ENCODE results near the gene PLCB4. TPM values are rescaled to one million over a fixed set of nuclear protein-coding genes. Genes with fewer than 3 reads are reported as not detected.

The PLCB4 gene
- total and polyA plus RNA-seq, 2 donors (not counting 1 experiment from before 2014, with no cell fraction given): 7.3 to 13.7 TPM

- Histone ChIP-seq H2AFZ (ENCODE audit: low read length) (no peak overlapping the region), H3K4me1 (ENCODE audit: control insufficient read depth, extremely low read depth, insufficient read depth, low read length) (no peaks in the 10 kb centered on the region), H3K9me3 (ENCODE audit: control insufficient read depth, insufficient read depth, low read depth, low read length) (no peaks in the 10 kb centered on the region), H3K9ac (ENCODE audit: insufficient read depth, low read length) (no peak overlapping the region), H3K4me2 (ENCODE audit: extremely low read depth, insufficient read depth, low read length) (no peak overlapping the region), H3K4me3 (replicated peaks in 1 of 4; ENCODE audit: control extremely low read depth in 1 of 4, insufficient read depth in 1 of 4, low read depth in 3 of 4, low read length in 4 of 4) (no peak overlapping the region), H3K36me3 (ENCODE audit: control insufficient read depth, insufficient read depth, low read length) (no peaks in the 10 kb centered on the region), H4K20me1 (ENCODE audit: control insufficient read depth, extremely low read depth, insufficient read depth, low read length) (no peaks in the 10 kb centered on the region), H3K79me2 (ENCODE audit: control insufficient read depth, insufficient read depth, low read length) (no peaks in the 10 kb centered on the region), H3K27me3 (ENCODE audit: control insufficient read depth, insufficient read depth, low read length) (no peaks in the 10 kb centered on the region), H3K27ac (ENCODE audit: insufficient read depth, low read length) (no peak overlapping the region)
- DNase-seq (ENCODE audit: low read depth in 2 of 2): no peak
- TF ChIP-seq EZH2 (IDR thresholded peaks at IDR 0.05; ENCODE audit: low read length, missing control alignments) (no peak), CTCF (conservative IDR thresholded peaks at IDR 0.05 in 1 of 2, IDR thresholded peaks at IDR 0.05 in 1 of 2; ENCODE audit: low read depth in 1 of 2, low read length in 2 of 2) (no peak)
Observed at GRCh38 chr20:9332791-9333479, 264.0 kb downstream of the PLCB4 start.

GRCh38 chr20:9334866-9335265 lies 266.0 kb downstream of the PLCB4 start:
- Histone ChIP-seq H4K20me1 (ENCODE audit: control insufficient read depth, extremely low read depth, insufficient read depth, low read length) (no peaks in the 10 kb centered on the region), H3K79me2 (ENCODE audit: control insufficient read depth, insufficient read depth, low read length) (no peaks in the 10 kb centered on the region), H2AFZ (ENCODE audit: low read length) (no peak overlapping the region), H3K9ac (ENCODE audit: insufficient read depth, low read length) (no peak overlapping the region), H3K9me3 (ENCODE audit: control insufficient read depth, insufficient read depth, low read depth, low read length) (no peaks in the 10 kb centered on the region), H3K27me3 (ENCODE audit: control insufficient read depth, insufficient read depth, low read length) (no peaks in the 10 kb centered on the region), H3K36me3 (ENCODE audit: control insufficient read depth, insufficient read depth, low read length) (no peaks in the 10 kb centered on the region), H3K27ac (ENCODE audit: insufficient read depth, low read length) (no peak overlapping the region), H3K4me3 (replicated peaks in 1 of 4; ENCODE audit: control extremely low read depth in 1 of 4, insufficient read depth in 1 of 4, low read depth in 3 of 4, low read length in 4 of 4) (no peak overlapping the region), H3K4me2 (ENCODE audit: extremely low read depth, insufficient read depth, low read length) (no peak overlapping the region), H3K4me1 (ENCODE audit: control insufficient read depth, extremely low read depth, insufficient read depth, low read length) (no peaks in the 10 kb centered on the region)
- TF ChIP-seq EZH2 (IDR thresholded peaks at IDR 0.05; ENCODE audit: low read length, missing control alignments): no peak
- TF ChIP-seq CTCF (conservative IDR thresholded peaks at IDR 0.05 in 1 of 2, IDR thresholded peaks at IDR 0.05 in 1 of 2; ENCODE audit: low read depth in 1 of 2, low read length in 2 of 2): no peak
- no peak for DNase-seq (ENCODE audit: low read depth in 2 of 2)

GRCh38 chr20:9338101-9338500 lies 269.2 kb downstream of the PLCB4 start:
- TF ChIP-seq CTCF (conservative IDR thresholded peaks at IDR 0.05 in 1 of 2, IDR thresholded peaks at IDR 0.05 in 1 of 2; ENCODE audit: low read depth in 1 of 2, low read length in 2 of 2) (no peak), EZH2 (IDR thresholded peaks at IDR 0.05; ENCODE audit: low read length, missing control alignments) (no peak)
- Histone ChIP-seq H3K79me2 (ENCODE audit: control insufficient read depth, insufficient read depth, low read length) (no peaks in the 10 kb centered on the region), H3K4me2 (ENCODE audit: extremely low read depth, insufficient read depth, low read length) (no peak overlapping the region), H2AFZ (ENCODE audit: low read length) (no peak overlapping the region), H3K27ac (ENCODE audit: insufficient read depth, low read length) (no peak overlapping the region), H4K20me1 (ENCODE audit: control insufficient read depth, extremely low read depth, insufficient read depth, low read length) (no peaks in the 10 kb centered on the region), H3K36me3 (ENCODE audit: control insufficient read depth, insufficient read depth, low read length) (no peaks in the 10 kb centered on the region), H3K4me3 (replicated peaks in 1 of 4; ENCODE audit: control extremely low read depth in 1 of 4, insufficient read depth in 1 of 4, low read depth in 3 of 4, low read length in 4 of 4) (no peak overlapping the region), H3K9ac (ENCODE audit: insufficient read depth, low read length) (no peak overlapping the region), H3K4me1 (ENCODE audit: control insufficient read depth, extremely low read depth, insufficient read depth, low read length) (no peaks in the 10 kb centered on the region), H3K9me3 (ENCODE audit: control insufficient read depth, insufficient read depth, low read depth, low read length) (no peaks in the 10 kb centered on the region), H3K27me3 (ENCODE audit: control insufficient read depth, insufficient read depth, low read length) (no peaks in the 10 kb centered on the region)
- DNase-seq (ENCODE audit: low read depth in 2 of 2): no peak

Data from fibroblast of lung (primary cell).